ENCODE results near the gene CASP8. TPM values are rescaled to one million over a fixed set of nuclear protein-coding genes. Genes with fewer than 3 reads are reported as not detected.

Gene CASP8
- total RNA-seq: 10 to 100 TPM; 11.9 to 22.7 (median 17.2) TPM

DNA sequence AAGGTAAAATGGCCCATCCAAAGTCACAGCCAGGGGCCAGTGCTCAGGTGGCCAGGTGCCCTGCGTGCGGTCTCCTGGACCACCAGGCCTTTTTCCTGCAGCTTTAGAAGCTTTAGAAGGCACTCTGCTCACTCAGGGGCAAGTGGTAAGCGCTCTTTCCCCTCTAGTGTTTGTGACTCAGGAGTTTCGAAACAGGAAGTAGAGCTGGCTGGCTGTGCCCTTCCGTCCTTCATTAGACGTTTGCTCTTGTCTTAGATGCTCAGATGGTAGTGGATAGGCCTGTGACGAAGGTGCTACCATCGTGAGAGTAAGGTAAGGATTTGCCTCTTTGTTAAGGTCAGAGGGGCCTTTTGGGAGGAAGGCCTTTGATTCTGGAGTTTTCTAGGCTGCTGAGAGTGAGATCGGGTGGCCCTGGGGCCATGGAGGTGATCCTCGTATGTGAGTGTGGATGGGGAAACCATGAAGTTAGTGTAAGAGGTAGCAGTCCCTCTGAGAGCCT is at the start of gene CASP8:
CASP8 (plus strand) TSS at position 235 of the 499 bp plus-strand sequence. CDS start 5,951 bp downstream, outside the sequence.
- H3K9me3 ChIP-seq: no peaks in the 10 kb centered on the region
- peaks cover 62% of the 10 kb centered on the region for H3K4me1 ChIP-seq
- no peak for DNase-seq (ENCODE audit: low spot score in 2 of 2)
- peak within 1 kb of the TSS; percentile 92 for H3K27ac ChIP-seq
- H3K27me3 ChIP-seq: no peaks in the 10 kb centered on the region
- 69% methylated on average over 10 of the region's 10 CpGs for WGBS
- TF ChIP-seq, protein P1, sequence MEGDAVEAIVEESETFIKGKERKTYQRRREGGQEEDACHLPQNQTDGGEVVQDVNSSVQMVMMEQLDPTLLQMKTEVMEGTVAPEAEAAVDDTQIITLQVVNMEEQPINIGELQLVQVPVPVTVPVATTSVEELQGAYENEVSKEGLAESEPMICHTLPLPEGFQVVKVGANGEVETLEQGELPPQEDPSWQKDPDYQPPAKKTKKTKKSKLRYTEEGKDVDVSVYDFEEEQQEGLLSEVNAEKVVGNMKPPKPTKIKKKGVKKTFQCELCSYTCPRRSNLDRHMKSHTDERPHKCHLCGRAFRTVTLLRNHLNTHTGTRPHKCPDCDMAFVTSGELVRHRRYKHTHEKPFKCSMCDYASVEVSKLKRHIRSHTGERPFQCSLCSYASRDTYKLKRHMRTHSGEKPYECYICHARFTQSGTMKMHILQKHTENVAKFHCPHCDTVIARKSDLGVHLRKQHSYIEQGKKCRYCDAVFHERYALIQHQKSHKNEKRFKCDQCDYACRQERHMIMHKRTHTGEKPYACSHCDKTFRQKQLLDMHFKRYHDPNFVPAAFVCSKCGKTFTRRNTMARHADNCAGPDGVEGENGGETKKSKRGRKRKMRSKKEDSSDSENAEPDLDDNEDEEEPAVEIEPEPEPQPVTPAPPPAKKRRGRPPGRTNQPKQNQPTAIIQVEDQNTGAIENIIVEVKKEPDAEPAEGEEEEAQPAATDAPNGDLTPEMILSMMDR (IDR thresholded peaks at IDR 0.05): no peak
- TF ChIP-seq POLR2A (IDR thresholded peaks at IDR 0.05): peak in 1 of 2 donors; percentile 46
- H3K36me3 ChIP-seq: no peaks in the 10 kb centered on the region
- peak within 1 kb of the TSS; percentile 51 for H3K4me3 ChIP-seq

- H3K27ac ChIP-seq: no peak overlapping the region
- 98% methylated on average over 4 of the region's 4 CpGs for WGBS
- H3K36me3 ChIP-seq: peaks cover 14% of the 10 kb centered on the region
- TF ChIP-seq EP300 (IDR thresholded peaks at IDR 0.05) (no peak), POLR2A (IDR thresholded peaks at IDR 0.05) (no peak), POLR2AphosphoS5 (IDR thresholded peaks at IDR 0.05) (no peak)
- TF ChIP-seq, protein P1 (IDR thresholded peaks at IDR 0.05): no peak
- no peaks in the 10 kb centered on the region for H3K9me3 ChIP-seq
- H3K27me3 ChIP-seq: no peaks in the 10 kb centered on the region
- H3K4me1 ChIP-seq: peaks cover 3% of the 10 kb centered on the region
- no peak for DNase-seq (ENCODE audit: low spot score in 2 of 2)
- no peak overlapping the region for H3K4me3 ChIP-seq
Observed at GRCh38 chr2:201215963-201216362, 44.4 kb upstream of the CASP8 start.

- 91% methylated on average over 1 of the region's 1 CpG for WGBS
- Histone ChIP-seq H3K36me3 (peaks cover 14% of the 10 kb centered on the region), H3K4me3 (no peak overlapping the region), H3K27me3 (no peaks in the 10 kb centered on the region), H3K27ac (no peak overlapping the region), H3K9me3 (no peaks in the 10 kb centered on the region), H3K4me1 (peaks cover 3% of the 10 kb centered on the region)
- no peak for DNase-seq (ENCODE audit: low spot score in 2 of 2)
- TF ChIP-seq POLR2A (IDR thresholded peaks at IDR 0.05): no peak
- TF ChIP-seq, protein P1 (IDR thresholded peaks at IDR 0.05): no peak
- no peak for TF ChIP-seq EP300 (IDR thresholded peaks at IDR 0.05)
Observed at GRCh38 chr2:201216918-201217317, 43.4 kb upstream of the CASP8 start.

DNA sequence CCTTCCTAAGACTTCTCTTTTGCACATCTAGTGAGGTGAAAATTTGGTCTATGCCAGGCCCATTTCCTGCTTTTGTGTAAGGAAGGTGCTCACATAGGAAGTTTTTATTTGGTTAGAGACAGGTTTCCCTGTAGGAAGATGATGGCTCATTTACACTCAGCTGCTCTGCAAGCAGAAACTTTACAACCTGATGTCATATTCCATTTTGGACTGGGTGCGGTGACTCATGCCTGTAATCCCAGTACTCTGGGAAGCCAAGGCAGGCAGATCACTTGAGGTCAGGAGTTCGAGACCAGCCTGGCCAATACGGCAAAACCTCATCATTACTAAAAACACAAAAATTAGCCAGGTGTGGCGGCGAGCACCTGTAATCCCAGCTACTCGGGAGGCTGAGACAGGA is 41.6 kb upstream of the CASP8 start:
- no peak for DNase-seq (ENCODE audit: low spot score in 2 of 2)
- H3K9me3 ChIP-seq: no peaks in the 10 kb centered on the region
- H3K36me3 ChIP-seq: peaks cover 14% of the 10 kb centered on the region
- no peak overlapping the region for H3K27ac ChIP-seq
- WGBS: 90% methylated on average over 6 of the region's 6 CpGs
- no peaks in the 10 kb centered on the region for H3K27me3 ChIP-seq
- TF ChIP-seq EP300 (IDR thresholded peaks at IDR 0.05) (no peak), POLR2A (IDR thresholded peaks at IDR 0.05) (no peak), POLR2AphosphoS5 (IDR thresholded peaks at IDR 0.05) (no peak)
- TF ChIP-seq, protein P1 (IDR thresholded peaks at IDR 0.05): no peak
- peaks cover 3% of the 10 kb centered on the region for H3K4me1 ChIP-seq
- no peak overlapping the region for H3K4me3 ChIP-seq

GRCh38 chr2:201219328-201220096 is 40.8 kb upstream of the CASP8 start:
- 76% methylated on average over 5 of the region's 5 CpGs for WGBS
- Histone ChIP-seq H3K9me3 (no peaks in the 10 kb centered on the region), H3K4me1 (peaks cover 3% of the 10 kb centered on the region), H3K27me3 (no peaks in the 10 kb centered on the region), H3K27ac (no peak overlapping the region), H3K4me3 (no peak overlapping the region), H3K36me3 (peaks cover 14% of the 10 kb centered on the region)
- no peak for DNase-seq (ENCODE audit: low spot score in 2 of 2)
- TF ChIP-seq EP300 (IDR thresholded peaks at IDR 0.05): no peak
- TF ChIP-seq, protein P1 (IDR thresholded peaks at IDR 0.05): no peak
- TF ChIP-seq POLR2A (IDR thresholded peaks at IDR 0.05): no peak
- no peak for TF ChIP-seq POLR2AphosphoS5 (IDR thresholded peaks at IDR 0.05)
